ENCODE results near the gene CBX2.

Gene CBX2

DNA sequence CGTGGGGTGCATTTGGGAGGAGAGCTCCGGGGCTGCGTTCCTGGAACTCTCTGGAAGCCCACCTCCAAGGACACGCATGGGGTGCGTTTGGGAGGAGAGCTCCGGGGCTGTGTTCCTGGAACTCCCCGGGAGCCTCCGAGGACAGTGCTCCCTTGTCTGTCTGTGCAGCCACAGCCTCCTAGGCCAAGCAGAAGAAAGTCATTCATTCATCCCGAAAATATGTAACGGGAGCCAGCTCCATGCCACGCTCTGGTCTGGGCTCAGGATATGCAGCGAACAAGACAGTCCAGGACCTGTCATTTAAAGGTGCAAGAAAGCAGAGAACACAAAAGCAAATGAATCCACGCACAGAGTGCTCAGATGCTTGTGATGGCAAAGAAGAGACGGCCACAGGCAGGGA is 39.3 kb upstream of the CBX2 start:
- DNase-seq (ENCODE audit: low read depth in 2 of 2), result no peak
- no peak overlapping the region for H3K4me3 ChIP-seq (replicated peaks in 1 of 2; ENCODE audit: low read depth in 2 of 2, low read length in 2 of 2)
- TF ChIP-seq, protein P1, sequence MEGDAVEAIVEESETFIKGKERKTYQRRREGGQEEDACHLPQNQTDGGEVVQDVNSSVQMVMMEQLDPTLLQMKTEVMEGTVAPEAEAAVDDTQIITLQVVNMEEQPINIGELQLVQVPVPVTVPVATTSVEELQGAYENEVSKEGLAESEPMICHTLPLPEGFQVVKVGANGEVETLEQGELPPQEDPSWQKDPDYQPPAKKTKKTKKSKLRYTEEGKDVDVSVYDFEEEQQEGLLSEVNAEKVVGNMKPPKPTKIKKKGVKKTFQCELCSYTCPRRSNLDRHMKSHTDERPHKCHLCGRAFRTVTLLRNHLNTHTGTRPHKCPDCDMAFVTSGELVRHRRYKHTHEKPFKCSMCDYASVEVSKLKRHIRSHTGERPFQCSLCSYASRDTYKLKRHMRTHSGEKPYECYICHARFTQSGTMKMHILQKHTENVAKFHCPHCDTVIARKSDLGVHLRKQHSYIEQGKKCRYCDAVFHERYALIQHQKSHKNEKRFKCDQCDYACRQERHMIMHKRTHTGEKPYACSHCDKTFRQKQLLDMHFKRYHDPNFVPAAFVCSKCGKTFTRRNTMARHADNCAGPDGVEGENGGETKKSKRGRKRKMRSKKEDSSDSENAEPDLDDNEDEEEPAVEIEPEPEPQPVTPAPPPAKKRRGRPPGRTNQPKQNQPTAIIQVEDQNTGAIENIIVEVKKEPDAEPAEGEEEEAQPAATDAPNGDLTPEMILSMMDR (IDR thresholded peaks at IDR 0.05; ENCODE audit: low read depth, low read length), result no peak

DNA sequence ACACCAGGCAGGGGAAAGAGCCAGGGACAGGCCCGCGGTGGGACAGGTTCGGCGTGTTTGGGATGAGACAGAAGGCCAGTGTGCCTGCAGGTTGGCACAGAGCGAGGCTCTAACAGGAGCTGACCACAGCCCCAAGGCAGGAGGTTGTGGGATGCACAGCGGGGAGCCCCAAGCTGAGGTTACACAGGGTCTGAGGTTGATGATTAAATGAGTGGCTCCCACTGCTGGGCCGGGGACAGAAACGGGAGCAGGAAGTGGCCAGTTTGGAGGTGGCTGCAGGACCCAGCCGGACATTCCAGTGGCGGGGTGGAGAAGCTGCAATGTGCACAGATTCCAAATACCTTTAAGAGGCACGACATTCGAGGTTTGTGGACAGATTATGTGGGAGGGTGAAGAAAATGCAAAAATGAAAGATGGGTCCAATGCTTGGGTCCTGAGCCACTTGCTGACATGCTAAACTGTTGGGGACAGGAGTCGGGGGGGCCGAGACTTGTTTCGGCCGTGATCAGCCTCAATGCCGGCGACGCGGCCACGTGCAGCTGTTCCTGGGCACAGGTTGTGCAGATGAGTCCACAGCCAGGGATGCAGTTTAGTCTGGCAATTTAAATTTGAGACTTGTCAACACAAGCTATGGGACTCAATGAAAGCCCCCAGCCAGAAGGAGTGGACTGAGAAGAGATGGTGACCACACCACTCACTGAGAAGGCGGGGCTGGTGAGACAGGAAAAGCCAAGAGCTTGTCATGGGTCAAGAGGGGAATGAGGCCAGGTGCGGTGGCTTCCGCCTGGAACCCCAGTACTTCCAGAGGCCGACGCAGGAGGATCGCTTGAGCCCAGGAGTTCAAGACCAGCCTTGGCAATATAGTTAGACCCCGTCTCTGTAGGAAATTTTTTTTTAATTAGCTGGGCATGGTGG is 38.5 kb upstream of the CBX2 start:
- H3K4me3 ChIP-seq (replicated peaks in 1 of 2; ENCODE audit: low read depth in 2 of 2, low read length in 2 of 2), result no peak overlapping the region
- no peak for DNase-seq (ENCODE audit: low read depth in 2 of 2)
- TF ChIP-seq, protein P1 (IDR thresholded peaks at IDR 0.05; ENCODE audit: low read depth, low read length), result no peak

DNA sequence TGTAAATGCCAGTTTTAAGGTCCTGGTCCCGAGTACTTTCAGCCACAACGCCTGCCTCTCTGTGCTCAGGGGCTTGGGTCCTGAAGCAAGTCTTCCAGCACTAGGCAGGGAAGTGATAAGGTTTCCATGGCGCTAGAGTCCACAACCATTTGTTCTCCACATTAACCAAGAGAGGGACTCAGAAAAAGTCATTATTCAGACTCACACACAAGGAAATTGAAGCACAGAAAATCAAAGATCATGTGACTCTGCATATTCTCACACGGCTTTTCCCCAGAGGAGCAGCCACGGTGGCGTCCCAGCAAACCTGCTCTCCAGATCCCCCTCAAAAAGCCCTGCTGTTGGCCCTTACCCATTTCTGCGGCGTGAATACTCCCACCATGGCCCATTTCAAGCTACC is 37.5 kb upstream of the CBX2 start:
- peak in 1 of 2 donors; percentile 27 for DNase-seq (ENCODE audit: low read depth in 2 of 2)
- TF ChIP-seq, protein P1 (IDR thresholded peaks at IDR 0.05; ENCODE audit: low read depth, low read length), result no peak
- H3K4me3 ChIP-seq (replicated peaks in 1 of 2; ENCODE audit: low read depth in 2 of 2, low read length in 2 of 2), result no peak overlapping the region

DNA sequence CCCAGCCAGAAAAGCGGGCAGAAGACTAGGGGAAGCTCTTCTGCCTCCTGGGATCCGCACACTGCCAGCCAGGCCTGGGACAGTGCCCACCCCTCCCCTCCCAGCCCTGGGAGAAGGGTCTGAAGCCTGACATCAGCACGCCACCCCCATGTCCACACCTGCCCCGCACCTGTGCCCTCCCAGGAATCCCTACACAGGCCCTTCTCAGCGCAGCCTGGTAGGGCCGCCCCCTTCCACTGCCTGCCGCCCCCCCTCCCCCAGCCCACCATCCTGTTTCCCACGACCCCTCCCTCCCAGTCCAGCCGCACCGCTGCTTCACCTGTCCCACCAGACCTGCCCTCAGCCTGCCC is 36.6 kb upstream of the CBX2 start:
- TF ChIP-seq, protein P1 (IDR thresholded peaks at IDR 0.05; ENCODE audit: low read depth, low read length), result no peak
- no peak overlapping the region for H3K4me3 ChIP-seq (replicated peaks in 1 of 2; ENCODE audit: low read depth in 2 of 2, low read length in 2 of 2)
- no peak for DNase-seq (ENCODE audit: low read depth in 2 of 2)

DNA sequence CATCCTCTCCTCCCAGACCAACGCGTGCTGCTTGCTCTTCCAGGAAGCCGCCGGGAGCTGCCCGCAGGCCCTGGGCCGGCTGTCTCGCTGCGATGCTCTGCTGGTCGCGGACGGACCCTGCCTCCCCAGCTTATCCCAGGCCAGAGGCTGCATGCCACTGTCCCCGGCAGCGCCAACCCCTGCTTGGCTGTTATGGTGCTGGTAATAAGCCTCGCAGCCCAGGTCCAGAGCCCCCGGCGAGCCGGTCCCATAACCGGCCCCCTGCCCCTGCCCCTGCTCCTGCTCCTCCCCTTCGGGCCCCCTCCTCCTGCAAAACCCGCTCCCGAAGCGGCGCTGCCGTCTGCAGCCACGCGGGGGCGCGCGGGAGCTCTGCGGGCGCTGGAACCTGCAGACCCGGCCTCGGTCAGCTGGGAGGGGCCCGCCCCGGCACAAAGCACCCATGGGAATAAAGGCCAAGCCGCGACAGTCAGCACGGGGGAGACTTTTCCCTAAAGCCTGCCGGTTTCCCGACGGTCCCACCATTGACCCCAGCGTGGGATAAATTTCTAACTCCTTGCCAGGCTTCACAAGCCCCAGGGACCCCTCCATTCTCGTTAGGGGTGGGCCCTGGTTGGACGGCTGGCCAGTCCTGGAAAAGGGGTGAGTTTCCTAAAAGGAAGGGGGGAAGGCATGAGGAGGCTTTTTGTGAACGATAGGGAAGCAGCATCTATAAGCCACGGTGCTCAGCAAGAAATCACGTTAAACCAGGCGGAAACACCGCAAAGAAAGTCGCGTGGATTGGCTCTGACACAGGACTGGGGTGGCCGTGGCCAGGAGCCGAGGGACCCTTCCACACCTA is 36.0 kb upstream of the CBX2 start:
- no peak overlapping the region for H3K4me3 ChIP-seq (replicated peaks in 1 of 2; ENCODE audit: low read depth in 2 of 2, low read length in 2 of 2)
- TF ChIP-seq, protein P1 (IDR thresholded peaks at IDR 0.05; ENCODE audit: low read depth, low read length), result peak; percentile 74
- DNase-seq (ENCODE audit: low read depth in 2 of 2), result peak; percentile 45 to 56

DNA sequence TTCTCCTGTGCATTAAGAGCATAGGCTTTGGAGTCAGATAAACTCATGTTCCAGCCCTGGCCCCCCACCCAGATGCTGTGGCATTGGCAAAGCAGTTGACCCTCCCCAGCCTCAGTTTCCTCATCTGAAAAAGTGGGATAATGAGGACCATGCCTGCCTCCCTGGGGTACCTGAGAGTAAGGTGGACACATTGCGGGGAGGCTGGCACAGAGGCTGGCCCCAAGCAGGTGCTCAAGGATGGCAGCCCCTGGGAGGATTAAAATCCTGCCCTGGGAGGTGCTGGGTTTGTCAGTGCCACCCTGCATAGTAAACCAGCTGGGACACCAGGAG is 35.4 kb upstream of the CBX2 start:
- TF ChIP-seq, protein P1 (IDR thresholded peaks at IDR 0.05; ENCODE audit: low read depth, low read length), result no peak
- no peak for DNase-seq (ENCODE audit: low read depth in 2 of 2)
- H3K4me3 ChIP-seq (replicated peaks in 1 of 2; ENCODE audit: low read depth in 2 of 2, low read length in 2 of 2), result no peak overlapping the region

All from cardiac fibroblast (primary cell).